T-helper 1 cell (primary cell): ENCODE measurements around the gene ZNF776.
"Not testable (repeated sequence)": the region's sequence is repeated elsewhere in the genome, so short reads cannot be mapped to it uniquely, and the experiment has no call there.

Source experiments
- DNase-seq, 5 donors: peaks; one replicate each; pipeline ENCODE4 v3.0.0-alpha.2; 2012 to 2020
- total RNA-seq, 4 donors: gene quantifications; one replicate each; lab custom pipeline; 2026; lab: John Stamatoyannopoulos, UW

ZNF776 gene
- total RNA-seq: 17.4 to 33.9 (median 32.8) reads per million in 4 donors

DNA sequence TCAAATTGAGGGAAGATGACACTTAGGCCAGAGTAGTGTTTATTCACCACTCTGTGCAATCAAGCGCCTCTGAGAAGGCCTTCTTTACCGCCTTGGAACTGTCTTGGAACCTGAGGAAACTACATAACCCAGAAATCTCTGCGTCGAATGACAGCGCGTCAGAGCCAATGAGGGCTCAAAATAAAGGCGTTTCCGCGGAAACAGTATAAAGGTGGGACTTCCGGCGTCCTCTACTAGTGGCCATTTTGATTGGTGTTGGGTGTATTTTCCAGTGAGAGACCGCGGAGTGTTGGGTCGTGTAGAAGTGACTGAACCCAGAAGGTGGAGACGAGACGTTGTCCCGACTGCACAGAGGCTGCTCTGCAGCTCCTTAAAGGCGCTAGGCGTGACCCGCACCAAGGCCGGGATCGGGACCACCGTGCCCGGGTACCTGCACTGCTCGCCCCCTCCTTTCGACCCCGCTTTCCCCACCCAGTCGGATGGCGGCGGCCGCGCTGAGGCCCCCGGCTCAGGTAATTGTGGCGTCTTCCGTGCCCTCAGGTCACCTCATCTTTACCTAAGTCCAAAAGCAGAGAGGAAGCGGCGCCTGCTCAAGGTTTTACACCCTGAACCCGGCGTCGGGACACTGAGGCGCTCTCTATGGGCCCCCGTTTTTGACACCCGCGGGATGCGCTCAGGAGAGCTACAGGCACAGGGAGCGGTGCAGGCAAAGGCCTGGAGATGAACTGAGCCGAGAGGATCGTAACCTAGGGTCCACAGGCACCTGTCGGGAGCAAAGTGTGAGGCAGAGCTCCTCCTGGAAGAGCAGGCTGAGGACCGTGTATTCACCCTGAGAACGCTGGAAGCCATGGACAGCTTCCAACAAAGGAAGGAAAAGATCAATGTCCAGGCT, at the start of gene ZNF776:
ZNF776 (plus strand) TSS at position 236 of the 892 bp plus-strand sequence; CDS start at position 480, 244 bp downstream.
- peak; percentile 41 to 92 (median 72) for DNase-seq

DNA sequence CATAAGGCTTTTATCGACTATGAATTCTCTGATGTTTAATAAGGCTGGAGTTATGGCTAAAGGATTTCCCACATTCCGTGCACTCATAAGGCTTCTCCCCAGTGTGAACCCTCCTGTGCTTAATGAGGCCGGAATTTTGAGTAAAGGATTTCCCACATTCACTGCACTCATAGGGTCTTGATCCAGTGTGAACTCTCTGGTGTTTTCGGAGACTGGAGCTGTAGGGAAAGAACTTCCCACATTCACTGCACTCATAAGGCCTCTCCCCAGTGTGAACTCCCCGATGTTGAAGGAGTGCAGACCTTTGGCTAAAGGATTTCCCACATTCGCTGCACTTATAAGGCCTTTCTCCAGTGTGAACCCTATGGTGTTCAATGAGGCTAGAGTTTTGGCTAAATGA, 45.0 kb upstream of the ZNF776 start:
- DNase-seq: no peak

DNA sequence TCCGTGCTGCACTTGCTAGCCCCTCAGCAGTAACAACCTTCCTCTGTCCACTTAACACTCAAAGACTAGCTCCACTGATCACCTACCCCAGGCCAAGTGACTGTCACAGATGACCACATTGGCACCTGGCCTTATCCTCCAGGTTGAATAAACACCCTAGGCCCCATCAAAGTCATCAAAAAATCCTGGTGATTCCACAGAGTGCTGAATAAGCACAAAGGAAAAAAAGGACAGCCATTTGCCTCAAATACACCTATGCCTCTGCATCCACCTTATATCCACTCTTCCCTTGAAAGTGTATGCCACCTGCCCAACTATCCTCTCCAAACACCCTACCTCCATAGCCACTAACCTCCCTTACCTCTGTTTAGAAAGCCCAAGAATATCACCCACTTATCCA, 40.3 kb upstream of the ZNF776 start:
- DNase-seq: no peak

DNA sequence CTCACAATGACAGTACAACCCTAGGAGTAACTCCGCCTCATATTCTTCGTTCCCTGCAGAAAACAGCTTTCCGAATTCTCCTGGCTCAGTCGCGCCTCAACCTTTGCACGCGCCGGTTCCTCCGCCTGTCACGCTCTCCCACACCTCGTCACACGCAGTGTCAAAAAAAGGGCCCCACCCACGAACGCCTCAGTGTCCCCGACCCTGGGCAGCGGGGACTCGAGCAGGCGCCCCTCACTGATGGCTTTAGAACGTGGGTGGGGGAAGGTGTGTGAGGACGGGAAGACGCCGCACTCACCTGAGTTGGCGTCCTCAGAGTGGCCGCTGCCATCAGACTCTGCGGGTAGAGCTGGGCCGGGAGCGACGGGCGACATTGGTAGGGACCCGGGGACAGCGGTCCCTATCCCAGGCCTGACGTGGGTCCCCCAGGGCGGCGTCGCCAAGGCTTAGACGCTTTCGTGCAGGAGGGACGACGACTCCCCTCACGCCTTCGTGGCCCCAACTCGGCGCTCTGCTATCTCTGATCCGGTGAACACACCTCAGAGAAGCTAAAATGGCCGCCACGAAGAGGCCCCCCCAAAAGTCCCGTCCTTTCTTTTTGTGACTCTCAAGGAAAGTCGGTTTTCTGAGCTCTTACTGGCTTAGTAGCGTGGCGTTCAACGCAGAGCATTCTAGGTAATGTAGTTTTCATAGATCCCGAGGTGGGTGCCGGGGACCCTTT, 37.8 kb upstream of the ZNF776 start, which contains the start of gene ZNF154:
ZNF154 (minus strand) TSS at position 564 of the 721 bp plus-strand sequence; CDS start at position 331, 233 bp downstream.
- DNase-seq: peak in 4 of 5 donors; percentile 18 to 44 (median 22)

- no peak for DNase-seq
These were observed 37.0 kb upstream of the ZNF776 start for GRCh38 chr19:57709616-57710015.

- no peak for DNase-seq
These were observed 34.4 kb upstream of the ZNF776 start for GRCh38 chr19:57712222-57712621.

DNA sequence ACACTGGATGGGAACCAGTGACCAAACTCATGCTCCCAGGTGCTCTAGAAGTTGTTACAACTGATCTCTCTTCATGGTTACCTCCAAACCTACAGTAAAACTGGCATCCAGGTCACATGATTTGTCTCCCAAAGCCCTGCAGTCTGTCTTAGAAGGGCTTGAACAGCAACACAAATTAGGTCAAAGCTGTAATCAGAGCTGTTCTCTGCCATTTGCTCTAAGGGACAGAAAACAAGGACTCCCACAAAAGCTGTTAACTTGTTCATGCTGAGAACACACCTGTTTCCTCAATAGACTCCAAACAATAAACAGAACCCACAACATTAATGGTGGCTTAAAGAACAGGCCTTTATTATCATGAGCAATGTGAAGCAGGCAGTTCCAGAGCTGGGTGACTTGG, 27.2 kb upstream of the ZNF776 start:
- DNase-seq: no peak

DNA sequence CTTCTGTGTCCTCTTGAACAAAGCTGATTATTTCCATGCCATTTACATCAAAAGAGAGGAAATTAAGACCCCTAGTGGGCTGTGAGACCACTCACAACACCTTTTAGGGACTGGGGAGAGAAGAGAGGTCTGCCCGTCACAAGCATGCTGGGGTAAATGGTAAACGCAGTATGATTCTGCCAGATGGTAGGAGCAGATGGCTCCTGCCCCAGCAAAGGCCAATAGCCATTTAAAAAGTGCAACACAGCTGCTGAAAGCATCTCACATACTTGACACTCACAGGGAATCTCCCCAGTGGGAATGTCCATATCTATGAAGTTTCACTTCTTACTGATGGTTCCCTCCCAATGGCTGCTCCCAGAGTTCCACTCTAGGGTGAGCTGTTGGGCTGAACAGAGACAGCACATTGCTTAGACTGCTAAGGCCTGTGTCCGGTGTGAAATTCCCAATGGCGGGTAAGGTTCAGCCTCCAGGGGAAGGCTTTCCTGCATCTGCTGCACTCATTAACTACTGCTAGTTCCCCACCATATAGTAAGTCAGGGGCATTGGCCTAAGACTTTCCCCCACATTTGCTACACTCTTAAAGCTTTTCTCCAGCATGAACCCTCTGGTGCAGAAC, 26.6 kb upstream of the ZNF776 start:
- no peak for DNase-seq

DNA sequence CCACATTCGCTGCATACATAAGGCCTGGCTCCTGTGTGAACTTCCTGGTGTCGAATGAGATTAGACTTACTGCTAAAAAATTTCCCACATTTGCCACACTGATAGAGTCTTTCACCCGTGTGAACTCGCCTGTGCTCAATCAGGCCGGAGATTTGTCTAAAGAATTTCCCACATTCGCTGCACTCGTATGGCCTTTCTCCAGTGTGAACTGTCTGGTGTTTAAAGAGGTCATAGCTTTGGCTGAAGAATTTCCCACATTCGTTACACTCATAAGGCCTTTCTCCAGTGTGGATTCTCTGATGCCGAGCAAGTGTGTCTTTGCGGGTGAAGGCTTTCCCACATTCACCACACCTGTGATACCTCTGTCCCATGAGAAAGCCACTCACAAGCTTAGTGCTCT, 25.7 kb upstream of the ZNF776 start:
- no peak for DNase-seq

- DNase-seq: peak in 2 of 5 donors; percentile 8 to 22
These were observed 8.3 kb upstream of the ZNF776 start for GRCh38 chr19:57738320-57738719.

DNA sequence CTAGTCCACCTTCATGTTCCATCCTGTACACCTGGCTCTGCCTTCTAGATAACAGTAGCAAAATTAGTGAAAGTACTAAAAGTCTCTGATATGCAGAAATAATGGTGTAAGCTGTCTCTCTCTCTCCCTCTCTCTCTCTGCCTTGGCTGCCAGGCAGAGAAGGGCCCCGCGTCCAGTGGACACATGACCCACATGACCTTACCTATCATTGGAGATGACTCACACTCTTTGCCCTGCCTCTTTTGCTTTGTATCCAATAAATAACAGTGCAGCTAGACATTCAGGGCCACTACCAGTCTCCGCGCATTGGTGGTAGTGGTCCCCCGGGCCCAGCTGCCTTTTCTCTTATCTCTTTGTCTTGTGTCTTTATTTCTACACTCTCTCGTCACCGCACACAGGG, 7.8 kb upstream of the ZNF776 start:
- DNase-seq: not testable (repeated sequence)

- DNase-seq: peak in 1 of 5 donors; percentile 6
These were observed 825 bp downstream of the ZNF776 start for GRCh38 chr19:57747472-57747807.

- no peak for DNase-seq
These were observed 1.4 kb downstream of the ZNF776 start for GRCh38 chr19:57748029-57748428.

DNA sequence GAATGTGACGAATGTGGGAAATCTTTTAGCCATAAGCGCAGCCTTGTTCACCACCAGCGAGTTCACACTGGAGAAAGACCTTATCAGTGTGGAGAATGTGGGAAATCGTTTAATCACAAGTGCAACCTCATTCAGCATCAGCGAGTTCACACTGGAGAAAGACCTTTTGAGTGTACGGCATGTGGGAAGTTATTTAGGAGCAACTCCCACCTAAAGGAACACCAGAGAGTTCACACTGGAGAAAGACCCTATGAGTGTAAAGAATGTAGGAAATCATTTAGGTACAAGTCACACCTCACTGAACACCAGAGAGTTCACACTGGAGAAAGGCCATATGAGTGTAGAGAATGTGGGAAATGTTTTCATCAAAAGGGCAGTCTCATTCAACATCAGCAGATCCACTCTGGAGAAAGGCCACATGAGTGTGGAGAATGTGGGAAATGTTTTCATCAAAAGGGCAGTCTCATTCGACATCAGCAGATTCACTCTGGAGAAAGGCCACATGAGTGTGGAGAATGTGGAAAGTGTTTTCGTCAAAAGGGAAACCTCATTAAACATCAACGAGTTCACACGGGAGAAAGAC, 7.6 kb downstream of the ZNF776 start:
- DNase-seq: no peak

- no peak for DNase-seq
These were observed 8.4 kb downstream of the ZNF776 start for GRCh38 chr19:57755031-57755430.

- no peak for DNase-seq
These were observed 11.3 kb downstream of the ZNF776 start for GRCh38 chr19:57757941-57758340.

- no peak for DNase-seq
These were observed 12.5 kb downstream of the ZNF776 start for GRCh38 chr19:57759096-57759495.

DNA sequence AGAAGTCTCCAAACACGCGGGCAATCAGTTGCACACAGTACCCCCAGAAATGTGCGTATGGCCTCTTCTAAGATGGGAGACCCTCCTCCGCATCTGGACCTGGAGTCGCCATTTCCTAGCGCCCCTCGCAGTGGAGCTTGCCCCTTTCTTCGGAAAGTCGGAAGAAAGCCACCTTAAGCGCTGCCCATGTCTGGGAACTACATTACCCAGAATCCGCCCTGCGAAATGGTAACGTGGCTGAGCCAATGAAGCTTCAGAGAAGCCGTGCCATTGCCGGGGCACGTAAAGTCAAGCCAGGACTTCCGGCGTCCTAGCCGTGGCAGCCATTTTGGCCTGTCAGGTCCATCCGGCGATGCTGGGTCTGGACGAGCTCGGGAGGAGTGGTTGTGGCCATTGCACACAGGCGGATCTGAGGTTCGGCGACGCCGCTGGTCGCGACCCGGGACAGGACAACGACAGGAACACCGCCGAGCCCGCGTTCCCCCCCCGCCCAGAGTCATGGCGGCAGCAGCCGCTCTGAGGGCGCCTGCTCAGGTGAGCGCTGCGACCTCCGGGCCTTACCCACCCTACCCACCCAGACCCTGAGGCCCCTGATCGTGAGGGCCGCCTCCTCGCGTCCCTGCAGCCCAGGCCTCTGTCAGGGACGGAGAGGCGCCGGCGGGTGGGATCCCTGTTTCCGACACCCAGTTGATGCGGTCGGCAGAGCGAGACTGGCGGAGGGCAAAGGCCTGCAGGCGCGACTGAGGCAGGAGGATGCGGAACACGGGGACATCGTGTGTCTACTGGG, 22.9 kb downstream of the ZNF776 start, which contains the start of gene ZNF586:
ZNF586 (plus strand) TSS at position 332 of the 787 bp plus-strand sequence; CDS start at position 499, 167 bp downstream.
- peak; percentile 73 to 92 (median 81) for DNase-seq

DNA sequence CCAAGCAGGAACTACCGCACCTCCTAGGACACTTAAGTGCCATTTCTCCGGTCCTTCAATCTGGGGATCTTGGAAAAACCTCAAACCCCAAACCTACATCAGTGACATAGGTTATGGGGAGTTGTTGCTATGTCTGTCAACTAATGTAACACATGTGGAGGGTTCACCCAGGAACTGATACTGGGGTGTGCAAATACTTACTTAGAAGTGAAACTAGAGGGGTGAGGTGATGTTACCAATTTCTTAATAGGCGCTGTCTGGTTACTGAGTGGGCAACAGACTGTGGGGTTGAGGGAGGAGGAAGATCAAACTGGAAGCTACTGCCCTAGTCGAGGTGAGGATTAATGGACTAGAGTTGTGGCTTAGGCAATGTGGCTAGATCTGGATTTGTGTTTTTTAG, 24.8 kb downstream of the ZNF776 start:
- DNase-seq: no peak

- DNase-seq: no peak
These were observed 26.9 kb downstream of the ZNF776 start for GRCh38 chr19:57773488-57773887.

DNA sequence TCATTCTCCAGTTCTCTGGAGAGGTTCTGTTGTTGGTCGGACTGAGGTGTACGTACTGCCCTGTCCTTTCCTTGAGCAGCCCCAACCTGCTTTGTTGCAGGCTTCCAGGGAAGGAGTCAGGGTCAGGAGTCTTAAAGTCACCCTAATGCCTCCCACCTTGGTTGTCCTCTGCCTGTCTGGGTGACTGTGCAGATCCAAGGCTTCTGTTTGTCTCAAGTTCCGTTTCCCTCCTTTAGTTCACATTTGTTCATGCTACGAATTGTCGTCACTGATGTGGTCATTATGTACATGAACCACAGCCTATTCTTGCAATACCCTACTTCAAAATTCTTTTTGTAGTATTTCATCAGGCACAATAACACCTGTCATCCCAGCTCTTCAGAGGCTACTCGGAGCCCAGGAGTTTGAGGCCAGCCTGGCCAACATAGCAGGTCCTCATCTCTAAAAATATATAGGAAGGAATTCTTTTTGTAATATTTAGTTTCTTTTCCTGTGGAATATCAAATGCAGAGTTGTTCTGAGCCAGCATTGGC, 30.2 kb downstream of the ZNF776 start:
- no peak for DNase-seq

DNA sequence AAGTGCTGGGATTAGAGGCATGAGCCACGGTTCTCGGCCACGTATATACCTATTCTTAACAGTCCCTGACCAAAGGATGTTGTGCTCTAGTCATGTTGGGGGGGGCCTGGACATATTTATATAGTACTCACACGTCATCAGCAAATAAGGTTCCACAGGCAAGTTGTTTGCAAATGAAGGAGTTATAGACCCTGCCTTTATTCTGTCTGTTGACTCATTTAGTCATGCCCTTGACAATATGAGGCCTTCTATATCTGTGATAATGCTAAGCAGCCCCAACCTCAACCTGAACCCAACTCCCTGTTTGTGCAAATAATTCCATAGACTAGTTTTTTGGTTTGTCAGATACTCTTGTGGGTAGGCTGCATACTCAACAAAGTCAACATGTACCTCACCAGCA, 31.7 kb downstream of the ZNF776 start:
- DNase-seq: no peak
